SU-DHL-6 (cell line): Measurements from ENCODE around the gene NNAT.
"Not testable (repeated sequence)": the region's sequence is repeated elsewhere in the genome, so short reads cannot be mapped to it uniquely, and the experiment has no call there.

Source experiments
- H2AFZ ChIP-seq: fragments of 200-600 bp; sonication (generic); 2 replicates; pipeline ENCODE4 v1.6.1; 2014; ENCODE audit warnings: low read depth, mild to moderate bottlenecking, moderate library complexity, mixed read lengths, antibody characterized with exemption, low read length; ENCODE audit not compliant: severe bottlenecking
- H3F3A ChIP-seq: fragments of 200-600 bp; shearing (Covaris generic); 2 replicates; pipeline ENCODE4 v1.6.0; 2016; ENCODE audit warnings: antibody characterized with exemption, mild to moderate bottlenecking; ENCODE audit not compliant: insufficient read depth
- H3K27ac ChIP-seq: fragments of 200-600 bp; sonication (generic); 2 replicates; pipeline ENCODE4 v1.5.1; 2016; ENCODE audit warnings: low read depth, mild to moderate bottlenecking, low read length, moderate library complexity, mixed read lengths
- H3K27me3 ChIP-seq: fragments of 200-600 bp; sonication (generic), shearing (Covaris generic); 2 replicates; pipeline ENCODE4 v1.6.0; 2014; ENCODE audit warnings: mild to moderate bottlenecking, low read length
- H3K36me3 ChIP-seq: fragments of 200-600 bp; sonication (generic); 2 replicates; pipeline ENCODE4 v1.6.1; 2014; ENCODE audit warnings: mild to moderate bottlenecking, low read length, mixed read lengths
- H3K4me2 ChIP-seq: fragments of 300-600, 200-600 bp; shearing (Covaris generic), sonication (generic); 2 replicates; pipeline ENCODE4 v1.6.0; 2014; ENCODE audit warnings: low read length, low read depth, mild to moderate bottlenecking; ENCODE audit not compliant: poor library complexity, severe bottlenecking
- H3K4me3 ChIP-seq: fragments of 200-600 bp; sonication (generic); 2 replicates; pipeline ENCODE4 v1.5.1; 2014; ENCODE audit warnings: antibody characterized with exemption, low read length, mild to moderate bottlenecking, mixed read lengths; ENCODE audit not compliant: insufficient read depth, poor library complexity, severe bottlenecking
- H3K79me2 ChIP-seq: fragments of 200-600 bp; sonication (generic); 2 replicates; pipeline ENCODE4 v1.6.1; 2014; ENCODE audit warnings: mild to moderate bottlenecking, low read length, moderate library complexity; ENCODE audit not compliant: insufficient read depth
- H3K9ac ChIP-seq: fragments of 200-600 bp; sonication (generic); 2 replicates; pipeline ENCODE4 v1.7.0; 2014; ENCODE audit warnings: mild to moderate bottlenecking, low read length
- H3K9me2 ChIP-seq: fragments of 200-600 bp; sonication (generic); replicated peaks from 2 replicates; pipeline ENCODE4 v1.6.1; 2014; ENCODE audit warnings: low read length; ENCODE audit not compliant: insufficient read depth
- H3K9me3 ChIP-seq: fragments of 200-600 bp; sonication (generic); 2 replicates; pipeline ENCODE4 v1.6.1; 2014; ENCODE audit warnings: low read length, mixed read lengths; ENCODE audit not compliant: insufficient read depth
- H4K20me1 ChIP-seq: fragments of 200-600 bp; sonication (generic); 2 replicates; pipeline ENCODE4 v1.6.1; 2014; ENCODE audit warnings: low read depth, mild to moderate bottlenecking, antibody characterized with exemption, low read length, moderate library complexity, mixed read lengths
- CTCF ChIP-seq: fragments of 200-600 bp; sonication (generic); IDR thresholded peaks from one replicate; pipeline ENCODE4 v1.5.1; 2017; ENCODE audit warnings: antibody characterized with exemption, mild to moderate bottlenecking, low read length, moderate library complexity; ENCODE audit not compliant: insufficient read depth, poor library complexity, severe bottlenecking
- EZH2phosphoT487 ChIP-seq: fragments of 200-600 bp; sonication (generic), shearing (Covaris generic); conservative IDR thresholded peaks from 2 replicates; pipeline ENCODE4 v1.6.1; 2018; ENCODE audit warnings: mild to moderate bottlenecking, antibody characterized with exemption, low read length, moderate library complexity, mixed read lengths

Gene NNAT

GRCh38 chr20:37480919-37481318 lies 40.1 kb upstream of the NNAT start:
- Histone ChIP-seq H4K20me1 (no peaks in the 10 kb centered on the region), H3K9me3 (no peaks in the 10 kb centered on the region), H3K27me3 (no peaks in the 10 kb centered on the region), H3K4me2 (no peak overlapping the region), H3K79me2 (no peaks in the 10 kb centered on the region), H2AFZ (no peak overlapping the region), H3K36me3 (no peaks in the 10 kb centered on the region), H3K4me3 (no peak overlapping the region), H3K27ac (no peak overlapping the region), H3F3A (no peaks in the 10 kb centered on the region), H3K9ac (no peak overlapping the region), H3K9me2 (no peaks in the 10 kb centered on the region)
- TF ChIP-seq CTCF (no peak), EZH2phosphoT487 (no peak)

- Histone ChIP-seq H4K20me1 (no peaks in the 10 kb centered on the region), H3K4me3 (no peak overlapping the region), H3K4me2 (no peak overlapping the region), H3K9me3 (no peaks in the 10 kb centered on the region), H3F3A (no peaks in the 10 kb centered on the region), H3K79me2 (no peaks in the 10 kb centered on the region), H3K9ac (no peak overlapping the region), H2AFZ (no peak overlapping the region), H3K36me3 (no peaks in the 10 kb centered on the region), H3K27ac (no peak overlapping the region), H3K27me3 (no peaks in the 10 kb centered on the region), H3K9me2 (no peaks in the 10 kb centered on the region)
- TF ChIP-seq EZH2phosphoT487 = no peak
- no peak for TF ChIP-seq CTCF
Measured at GRCh38 chr20:37481610-37482009, 39.4 kb upstream of the NNAT start.

DNA sequence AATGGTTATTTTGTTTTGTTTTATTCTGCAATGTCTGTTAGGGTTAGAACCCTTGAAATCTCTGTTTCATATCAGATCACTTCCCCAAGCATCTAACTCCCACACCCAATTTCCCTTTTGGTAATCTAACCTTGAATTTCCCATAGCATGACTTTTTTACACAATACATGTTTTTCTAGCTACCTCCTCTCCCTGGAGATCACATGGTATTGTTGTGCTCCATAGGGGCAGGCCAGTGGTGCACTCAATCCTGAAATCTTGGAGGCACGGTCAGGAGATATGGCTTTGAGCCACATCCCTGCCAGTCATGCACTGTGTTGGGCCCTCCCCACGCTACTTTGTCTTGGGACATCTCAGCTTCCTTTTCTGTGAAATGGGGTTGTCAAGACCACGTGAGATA lies 36.7 kb upstream of the NNAT start:
- H3K79me2 ChIP-seq = no peaks in the 10 kb centered on the region
- TF ChIP-seq CTCF (no peak), EZH2phosphoT487 (no peak)
- H2AFZ ChIP-seq = no peak overlapping the region
- H3K36me3 ChIP-seq = no peaks in the 10 kb centered on the region
- H3K9me2 ChIP-seq = no peaks in the 10 kb centered on the region
- no peaks in the 10 kb centered on the region for H4K20me1 ChIP-seq
- H3K27me3 ChIP-seq = no peaks in the 10 kb centered on the region
- no peak overlapping the region for H3K4me2 ChIP-seq
- H3F3A ChIP-seq = no peaks in the 10 kb centered on the region
- H3K9ac ChIP-seq = no peak overlapping the region
- H3K27ac ChIP-seq = no peak overlapping the region
- no peaks in the 10 kb centered on the region for H3K9me3 ChIP-seq
- H3K4me3 ChIP-seq = no peak overlapping the region

GRCh38 chr20:37486209-37486608 lies 34.8 kb upstream of the NNAT start:
- not testable (repeated sequence) for H3K27me3 ChIP-seq, H3K9me3 ChIP-seq, H3K79me2 ChIP-seq, H3K27ac ChIP-seq, H4K20me1 ChIP-seq, H2AFZ ChIP-seq, H3K9ac ChIP-seq, H3K36me3 ChIP-seq, H3F3A ChIP-seq, H3K9me2 ChIP-seq, H3K4me2 ChIP-seq, H3K4me3 ChIP-seq
